GM18507 (cell line): ENCODE data around the gene NR2F6.
"Not testable (repeated sequence)": the region's sequence is repeated elsewhere in the genome, so short reads cannot be mapped to it uniquely, and the experiment has no call there.

ENCODE experiments used
- DNase-seq: peaks from one replicate; pipeline ENCODE4 v3.0.0; 2011; ENCODE audit warnings: low read depth; ENCODE audit not compliant: insufficient read length; ENCODE audit errors: extremely low spot score
- FAIRE-seq: peaks from 2 replicates; lab custom pipeline; 2011; peaks lifted over from hg19 to GRCh38; lab: Jason Lieb, UNC

The NR2F6 gene

GRCh38 chr19:17191736-17192135, 54.0 kb downstream of the NR2F6 start:
- not testable (repeated sequence) for DNase-seq, FAIRE-seq

- DNase-seq = no peak
- no peak for FAIRE-seq
These were observed 60.1 kb downstream of the NR2F6 start for GRCh38 chr19:17185590-17185989.

- no peak for FAIRE-seq
- DNase-seq = no peak
These were observed 61.3 kb downstream of the NR2F6 start for GRCh38 chr19:17184371-17184841.

- FAIRE-seq = peak; percentile 93
- peak; percentile 23 for DNase-seq
These were observed 61.8 kb downstream of the NR2F6 start for GRCh38 chr19:17183858-17184321.

GRCh38 chr19:17183271-17183761, 62.4 kb downstream of the NR2F6 start:
- peak; percentile 69 for FAIRE-seq
- peak; percentile 30 for DNase-seq
